Lower leg skin (tissue), 3 donors: ENCODE measurements around the gene POLR3E.

Source experiments
- CTCF ChIP-seq, 3 donors: fragments of 450-650 bp; IDR thresholded peaks; one replicate each; pipeline ENCODE4 v1.5.1; 2016; ENCODE audit warnings: antibody characterized with exemption in 3 of 3, mild to moderate bottlenecking in 3 of 3, moderate library complexity in 2 of 3
- POLR2A ChIP-seq, 2 donors: fragments of 450-650 bp; IDR thresholded peaks; one replicate each; pipeline ENCODE4 v1.6.1; 2016 to 2017; ENCODE audit warnings: antibody characterized with exemption in 2 of 2, mild to moderate bottlenecking in 1 of 2, moderate library complexity in 1 of 2

DNA sequence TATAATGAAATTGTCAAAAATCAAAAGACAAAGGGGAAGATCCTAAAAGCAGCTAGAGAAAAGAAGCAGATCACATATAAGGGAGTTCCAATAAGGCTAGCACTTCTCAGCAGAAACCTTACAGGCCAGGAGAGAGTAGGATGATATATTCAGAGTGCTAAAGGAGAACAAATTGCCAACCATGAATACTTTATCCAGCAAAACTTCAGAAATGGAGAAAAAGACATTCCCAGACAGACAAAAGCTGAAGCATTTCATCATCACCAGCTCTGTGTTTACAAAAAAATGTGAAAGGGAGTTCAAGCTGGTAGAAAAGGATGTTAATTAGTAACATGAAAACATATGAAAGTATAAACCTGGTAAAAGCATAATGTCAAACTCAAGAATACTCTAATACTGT, 39.8 kb downstream of the POLR3E start:
- TF ChIP-seq CTCF (IDR thresholded peaks at IDR 0.05) (no peak), POLR2A (IDR thresholded peaks at IDR 0.05) (no peak)
